H1 (cell line): ENCODE measurements around the gene UFD1. TPM values are rescaled to one million over a fixed set of nuclear protein-coding genes. Genes with fewer than 3 reads are reported as not detected.

Experiments used
- CTCF ChIA-PET: fragments of 300-600 bp; sonication (Branson Sonifier 250); formaldehyde crosslinking; loops from one replicate; lab custom pipeline; 2021; ENCODE audit not compliant: partially characterized antibody; lab: Charles Lee
- POLR2A ChIA-PET: fragments of 300-600 bp; sonication (Branson Sonifier 250); formaldehyde crosslinking; loops from one replicate; lab custom pipeline; 2021; ENCODE audit warnings: inconsistent platforms; ENCODE audit not compliant: partially characterized antibody; lab: Charles Lee
- DNase-seq, 2 experiments: peaks; one replicate each; pipeline versions ENCODE4 v3.0.0 to v3.0.0-alpha.2; 2010 to 2022; ENCODE audit warnings: low spot score in 2 of 2, low read depth in 1 of 2, mixed read lengths in 1 of 2
- FAIRE-seq: peaks from 2 replicates; lab custom pipeline; 2011; peaks lifted over from hg19 to GRCh38; lab: Jason Lieb, UNC
- H2AFZ ChIP-seq: 2 replicates; pipeline ENCODE4 v1.8.1; 2012; ENCODE audit warnings: low read length, inconsistent platforms
- H2AK5ac ChIP-seq: 2 replicates; pipeline ENCODE4 v1.6.1; 2013; ENCODE audit warnings: low read depth, low read length
- H2BK120ac ChIP-seq: replicated peaks from 2 replicates; pipeline ENCODE3; 2013; ENCODE audit warnings: low read depth, low read length, inconsistent platforms
- H2BK12ac ChIP-seq: 2 replicates; pipeline ENCODE4 v1.6.1; 2013; ENCODE audit warnings: low read depth, low read length
- H2BK15ac ChIP-seq: 2 replicates; pipeline ENCODE4 v1.6.1; 2013; ENCODE audit warnings: low read length
- H2BK20ac ChIP-seq: 2 replicates; pipeline ENCODE4 v1.6.1; 2013; ENCODE audit warnings: low read length
- H2BK5ac ChIP-seq: 2 replicates; pipeline ENCODE4 v1.6.1; 2013; ENCODE audit warnings: low read depth, low read length
- H3K14ac ChIP-seq: 2 replicates; pipeline ENCODE4 v1.6.1; 2013; ENCODE audit warnings: inconsistent platforms; ENCODE audit not compliant: insufficient read length
- H3K18ac ChIP-seq: 2 replicates; pipeline ENCODE4 v1.6.1; 2013; ENCODE audit warnings: low read length; ENCODE audit errors: extremely low read depth
- H3K23ac ChIP-seq: 2 replicates; pipeline ENCODE4 v1.6.1; 2013; ENCODE audit warnings: inconsistent platforms; ENCODE audit not compliant: insufficient read length
- H3K23me2 ChIP-seq: 2 replicates; pipeline ENCODE4 v1.6.1; 2013; ENCODE audit warnings: low read depth, low read length
- H3K27ac ChIP-seq: 2 replicates; pipeline ENCODE4 v1.6.1; 2011; ENCODE audit warnings: low read depth, low read length, inconsistent platforms
- H3K27me3 ChIP-seq, 4 experiments: replicated peaks in 1 of 4; 1 replicate in 1 of 4; 2 replicates in 3 of 4; pipeline versions ENCODE4 v1.6.1 to v1.8.1; 2011 to 2013; ENCODE audit warnings: low read length in 3 of 4, mild to moderate bottlenecking in 3 of 4, inconsistent platforms in 2 of 4, mixed read lengths in 2 of 4, moderate library complexity in 1 of 4; ENCODE audit not compliant: control insufficient read depth in 3 of 4, insufficient read depth in 3 of 4; ENCODE audit errors: extremely low read depth in 1 of 4
- H3K36me3 ChIP-seq, 4 experiments: 2 replicates each; pipeline versions ENCODE4 v1.6.1 to v1.8.1; 2011 to 2013; ENCODE audit warnings: mild to moderate bottlenecking in 4 of 4, low read length in 3 of 4, moderate library complexity in 2 of 4, control low read depth in 1 of 4, inconsistent platforms in 1 of 4; ENCODE audit not compliant: insufficient read depth in 4 of 4, control insufficient read depth in 2 of 4
- H3K4ac ChIP-seq: replicated peaks from 2 replicates; pipeline ENCODE3; 2013; ENCODE audit warnings: low read length, low read depth, mixed read lengths, inconsistent platforms; ENCODE audit not compliant: insufficient read length
- H3K4me1 ChIP-seq, 4 experiments: replicated peaks in 1 of 4; 1 replicate in 1 of 4; 2 replicates in 3 of 4; pipeline versions ENCODE4 v1.6.1 to v1.8.1; 2011 to 2013; ENCODE audit warnings: low read length in 3 of 4, inconsistent platforms in 2 of 4, mixed read lengths in 1 of 4; ENCODE audit not compliant: insufficient read depth in 4 of 4, control insufficient read depth in 3 of 4
- H3K4me2 ChIP-seq, 2 experiments: 2 replicates each; pipeline versions ENCODE4 v1.6.1 to v1.8.1; 2011 to 2013; ENCODE audit warnings: low read depth in 2 of 2, low read length in 2 of 2, control low read depth in 1 of 2, inconsistent platforms in 1 of 2, mild to moderate bottlenecking in 1 of 2; ENCODE audit not compliant: insufficient read depth in 1 of 2
- H3K4me3 ChIP-seq, 4 experiments: fragments of 200-600, 300-600 bp in 1 of 4; sonication (generic), shearing (Covaris generic), sonication (Bioruptor Twin) in 1 of 4; 2 replicates each; pipeline versions ENCODE4 v1.5.1 to v1.8.1; 2011 to 2016; ENCODE audit warnings: low read length in 4 of 4, low read depth in 3 of 4, control low read depth in 2 of 4, inconsistent platforms in 2 of 4, mild to moderate bottlenecking in 2 of 4, mixed read lengths in 1 of 4, moderate library complexity in 1 of 4; ENCODE audit not compliant: insufficient read depth in 2 of 4; ENCODE audit errors: extremely low read depth in 1 of 4
- H3K56ac ChIP-seq: replicated peaks from 2 replicates; pipeline ENCODE3; 2013; ENCODE audit warnings: low read depth, mild to moderate bottlenecking, mixed read lengths, low read length, inconsistent platforms; ENCODE audit not compliant: insufficient read length
- H3K79me1 ChIP-seq: 2 replicates; pipeline ENCODE4 v1.6.1; 2013; ENCODE audit warnings: low read depth, low read length, control low read depth
- H3K79me2 ChIP-seq, 2 experiments: 2 replicates each; pipeline versions ENCODE4 v1.6.1 to v1.8.1; 2012 to 2013; ENCODE audit warnings: low read length in 2 of 2, mild to moderate bottlenecking in 2 of 2, inconsistent platforms in 1 of 2; ENCODE audit not compliant: insufficient read depth in 2 of 2, control insufficient read depth in 1 of 2
- H3K9ac ChIP-seq, 4 experiments: replicated peaks in 1 of 4; 1 replicate in 1 of 4; 2 replicates in 3 of 4; pipeline versions ENCODE4 v1.6.1 to v1.8.1; 2011 to 2013; ENCODE audit warnings: low read depth in 3 of 4, low read length in 3 of 4, control low read depth in 2 of 4, mild to moderate bottlenecking in 2 of 4, moderate library complexity in 2 of 4, inconsistent platforms in 1 of 4; ENCODE audit errors: extremely low read depth in 1 of 4
- H3K9me3 ChIP-seq, 2 experiments: 2 replicates each; pipeline versions ENCODE4 v1.6.1 to v1.8.1; 2012 to 2013; ENCODE audit warnings: mild to moderate bottlenecking in 2 of 2, moderate library complexity in 2 of 2, control low read depth in 1 of 2, inconsistent platforms in 1 of 2, low read depth in 1 of 2, low read length in 1 of 2, mixed read lengths in 1 of 2; ENCODE audit not compliant: insufficient read depth in 2 of 2
- H4K20me1 ChIP-seq, 2 experiments: replicated peaks in 1 of 2; 2 replicates each; pipeline versions ENCODE3 to v1.8.1; 2011 to 2013; ENCODE audit warnings: inconsistent platforms in 2 of 2, low read length in 2 of 2, mild to moderate bottlenecking in 1 of 2; ENCODE audit not compliant: insufficient read depth in 2 of 2, control insufficient read depth in 1 of 2
- H4K5ac ChIP-seq: 2 replicates; pipeline ENCODE4 v1.6.1; 2013; ENCODE audit warnings: low read length, low read depth, mixed read lengths, inconsistent platforms; ENCODE audit not compliant: insufficient read length
- H4K8ac ChIP-seq: 2 replicates; pipeline ENCODE4 v1.8.0; 2013; ENCODE audit warnings: mild to moderate bottlenecking, moderate library complexity, low read length, inconsistent platforms; ENCODE audit not compliant: insufficient read depth; ENCODE audit errors: extremely low read depth
- H4K91ac ChIP-seq: replicated peaks from 2 replicates; pipeline ENCODE3; 2013; ENCODE audit warnings: low read length, mixed read lengths, inconsistent platforms; ENCODE audit not compliant: insufficient read length
- BCL11A ChIP-seq, 2 experiments: IDR thresholded peaks; one replicate each; pipeline ENCODE4 v1.6.1; 2011; ENCODE audit warnings: low read depth in 2 of 2, low read length in 2 of 2, mild to moderate bottlenecking in 2 of 2
- EGR1 ChIP-seq: IDR thresholded peaks from 2 replicates; pipeline ENCODE4 v1.6.1; 2011; ENCODE audit warnings: low read depth, low read length, borderline replicate concordance
- EP300 ChIP-seq, 2 experiments: IDR thresholded peaks; 1 replicate in 1 of 2; 2 replicates in 1 of 2; pipeline ENCODE4 v1.6.1; 2011 to 2012; ENCODE audit warnings: low read depth in 2 of 2, low read length in 2 of 2, mild to moderate bottlenecking in 2 of 2, borderline replicate concordance in 1 of 2, inconsistent platforms in 1 of 2, moderate library complexity in 1 of 2
- POLR2A ChIP-seq, 2 experiments: IDR thresholded peaks; 1 replicate in 1 of 2; 2 replicates in 1 of 2; pipeline ENCODE4 v1.6.1; 2011; ENCODE audit warnings: low read depth in 2 of 2, low read length in 2 of 2, mild to moderate bottlenecking in 2 of 2; ENCODE audit errors: control extremely low read depth in 1 of 2
- SAP30 ChIP-seq: fragments of 300-600 bp; sonication (generic); IDR thresholded peaks from 2 replicates; pipeline ENCODE4 v1.7.1; 2012; ENCODE audit warnings: low read length, moderate library complexity, mild to moderate bottlenecking, inconsistent platforms; ENCODE audit not compliant: insufficient read depth, insufficient replicate concordance
- TCF12 ChIP-seq: IDR thresholded peaks from 2 replicates; pipeline ENCODE4 v1.6.1; 2011; ENCODE audit warnings: low read depth, mild to moderate bottlenecking, low read length
- WGBS, 2 experiments: shearing (Covaris generic) in 1 of 2; methylation state at CpG; one replicate each; pipeline versions ENCODE4 v1.1.6 to v1.1.7; 2013 to 2015; ENCODE audit warnings: low lambda C conversion rate in 2 of 2, mixed read lengths in 2 of 2, inconsistent platforms in 1 of 2, low coverage in 1 of 2, missing lambda C conversion rate in 1 of 2; ENCODE audit not compliant: insufficient replicate concordance in 2 of 2, insufficient coverage in 1 of 2, insufficient read length in 1 of 2; ENCODE audit errors: extremely low coverage in 1 of 2, missing lambda C conversion rate in 1 of 2; 5-methylcytosine and 5-hydroxymethylcytosine counted together
- polyA plus RNA-seq, 7 experiments: library from polyadenylated mRNA; depleted of rRNA in 3 of 7; stranded (reverse) in 5 of 7; unstranded in 2 of 7; fragments of >200 nt in 5 of 7; fragments of 200-250 nt in 2 of 7; gene quantifications; 1 replicate in 5 of 7; 2 replicates in 1 of 7; 4 replicates in 1 of 7; pipeline versions ENCODE4 v1.2.1 to v1.2.3, GENCODE V29; 2011 to 2013; ENCODE audit warnings: missing spikeins in 2 of 7, mixed read lengths in 2 of 7
- total RNA-seq: library from RNA; stranded (reverse); fragmentation: NEBNext Ultra II Directional; extraction: Animal tissue kit (Norgen Biotek cat#: 25700); gene quantifications from 2 replicates; pipeline ENCODE4 v1.2.1, GENCODE V29; 2021
- TF ChIP-seq, protein P1 (sequence below): IDR thresholded peaks from 2 replicates; pipeline ENCODE4 v1.6.1; 2012; ENCODE audit warnings: inconsistent platforms
- TF ChIP-seq, protein P2 (sequence below): IDR thresholded peaks from 2 replicates; pipeline ENCODE4 v1.6.1; 2012; ENCODE audit warnings: low read length, inconsistent platforms

The UFD1 gene
- total and polyA plus RNA-seq, 2 of the 8 experiments (the other 6 are each of a cell fraction or from before 2014, with no cell fraction given): 74.6 to 116 TPM

DNA sequence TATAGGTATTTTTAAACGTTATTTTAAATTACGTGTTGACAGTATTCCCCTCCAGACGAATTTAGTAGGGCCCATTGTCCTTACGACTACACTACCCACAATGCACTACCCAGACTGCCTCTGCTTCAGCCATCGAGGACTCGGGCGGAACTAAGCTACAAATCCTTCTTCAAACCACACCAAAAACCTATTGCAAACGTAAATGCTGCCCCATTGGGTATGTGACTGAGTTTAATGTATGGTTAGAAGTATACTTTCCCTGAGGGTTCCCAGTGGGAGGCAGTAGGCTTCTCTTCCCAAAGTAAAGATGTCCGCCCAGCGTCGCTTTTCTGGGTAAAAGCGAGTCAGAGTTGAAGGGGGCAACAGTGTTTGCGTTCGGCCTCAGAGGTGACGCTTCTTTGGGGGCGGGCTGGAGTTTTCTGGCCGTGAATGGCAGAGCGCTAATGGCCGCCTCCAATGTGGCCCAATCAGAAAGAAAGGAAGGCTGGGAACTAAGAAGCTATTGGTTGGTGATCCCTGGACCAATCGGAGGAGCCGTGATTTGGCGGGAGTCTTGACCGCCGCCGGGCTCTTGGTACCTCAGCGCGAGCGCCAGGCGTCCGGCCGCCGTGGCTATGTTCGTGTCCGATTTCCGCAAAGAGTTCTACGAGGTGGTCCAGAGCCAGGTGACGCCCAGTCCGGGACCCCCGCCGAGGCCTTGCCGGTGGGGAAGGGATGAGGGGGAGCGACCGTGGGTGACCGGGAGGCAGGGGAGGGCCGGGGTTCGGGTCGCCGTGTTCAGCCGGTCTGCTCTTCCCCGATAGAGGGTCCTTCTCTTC lies 571 bp upstream of the UFD1 start, which contains the start of gene CDC45:
Gene CDC45, plus strand, starts transcription at position 566 of the 818 bp plus-strand sequence. Its CDS starts 49 bp downstream, at position 615.
- H3K27ac ChIP-seq: peak within 1 kb of the TSS; percentile 100
- no peak within 1 kb of the TSS for H2AK5ac ChIP-seq
- peaks cover 11 to 21% (median 14%) of the 10 kb centered on the region in 4 experiments for H3K36me3 ChIP-seq
- H2AFZ ChIP-seq: peak within 1 kb of the TSS; percentile 100
- no peak within 1 kb of the TSS for H3K14ac ChIP-seq
- peak within 1 kb of the TSS; percentile 87 to 99 (median 94) for H3K4me3 ChIP-seq
- 2% methylated on average over 48 of the region's 50 CpGs; no CpG with 5 or more reads in 1 of the 2 experiments for whole genome bisulfite sequencing, 2 experiments
- peaks cover 14% of the 10 kb centered on the region for H3K23me2 ChIP-seq
- peaks cover 0 to 11% of the 10 kb centered on the region in 2 experiments for H4K20me1 ChIP-seq
- H2BK5ac ChIP-seq: peak within 1 kb of the TSS; percentile 94
- H3K4me1 ChIP-seq: peaks cover 0 to 8% (median 1%) of the 10 kb centered on the region in 4 experiments; a peak in 2 of 7 replicates
- peak within 1 kb of the TSS; percentile 98 for H4K8ac ChIP-seq
- ChIA-PET POLR2A (interaction anchor here (0.6 to 3.7 kb wide), 36 partner anchors 9 to 369 kb away, joined by 3 to 33 read pairs (median 3); partner anchors contain the start of genes C22orf39, HIRA and MRPL40), CTCF (interaction anchor here (1.6 kb wide), 1 partner anchor 16 kb away, joined by 5 read pairs; no protein-coding TSS in a partner anchor)
- H3K4me2 ChIP-seq: peak within 1 kb of the TSS; percentile 61 to 99
- no peaks in the 10 kb centered on the region for H3K27me3 ChIP-seq
- H2BK120ac ChIP-seq: peak within 1 kb of the TSS; percentile 72
- peak within 1 kb of the TSS; percentile 89; the same call in 1 of the 2 replicates for H2BK15ac ChIP-seq
- H4K91ac ChIP-seq: peak within 1 kb of the TSS; percentile 38
- H2BK12ac ChIP-seq: peak within 1 kb of the TSS; percentile 94; the same call in 1 of the 2 replicates
- FAIRE-seq (peak; percentile 70), DNase-seq (peak; percentile 88)
- no peak within 1 kb of the TSS for H3K23ac ChIP-seq
- H3K79me2 ChIP-seq: peaks cover 3 to 48% of the 10 kb centered on the region in 2 experiments; a peak in 3 of 4 replicates
- H3K79me1 ChIP-seq: peaks cover 5% of the 10 kb centered on the region
- H3K4ac ChIP-seq: no peak within 1 kb of the TSS
- H4K5ac ChIP-seq: peak within 1 kb of the TSS; percentile 97
- peak within 1 kb of the TSS; percentile 66 for H3K56ac ChIP-seq
- H3K18ac ChIP-seq: peak within 1 kb of the TSS; percentile 99
- H3K9me3 ChIP-seq: no peaks in the 10 kb centered on the region
- H2BK20ac ChIP-seq: no peak within 1 kb of the TSS
- peak within 1 kb of the TSS; percentile 95 to 99 (median 97) for H3K9ac ChIP-seq
- TF ChIP-seq, protein P1, sequence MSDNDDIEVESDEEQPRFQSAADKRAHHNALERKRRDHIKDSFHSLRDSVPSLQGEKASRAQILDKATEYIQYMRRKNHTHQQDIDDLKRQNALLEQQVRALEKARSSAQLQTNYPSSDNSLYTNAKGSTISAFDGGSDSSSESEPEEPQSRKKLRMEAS: peak; percentile 81
- TF ChIP-seq SAP30: no peak
- no peak for TF ChIP-seq BCL11A (IDR thresholded peaks at IDR 0.05; ENCODE audit: low read depth in 2 of 2, low read length in 2 of 2)
- TF ChIP-seq EGR1: no peak
- peak; percentile 73 to 86 for TF ChIP-seq POLR2A (IDR thresholded peaks at IDR 0.05; ENCODE audit: control extremely low read depth in 1 of 2, low read depth in 2 of 2, low read length in 2 of 2)
- TF ChIP-seq TCF12: no peak
- TF ChIP-seq EP300 (IDR thresholded peaks at IDR 0.05; ENCODE audit: borderline replicate concordance in 1 of 2, low read depth in 2 of 2, low read length in 2 of 2): no peak
- TF ChIP-seq, protein P2, sequence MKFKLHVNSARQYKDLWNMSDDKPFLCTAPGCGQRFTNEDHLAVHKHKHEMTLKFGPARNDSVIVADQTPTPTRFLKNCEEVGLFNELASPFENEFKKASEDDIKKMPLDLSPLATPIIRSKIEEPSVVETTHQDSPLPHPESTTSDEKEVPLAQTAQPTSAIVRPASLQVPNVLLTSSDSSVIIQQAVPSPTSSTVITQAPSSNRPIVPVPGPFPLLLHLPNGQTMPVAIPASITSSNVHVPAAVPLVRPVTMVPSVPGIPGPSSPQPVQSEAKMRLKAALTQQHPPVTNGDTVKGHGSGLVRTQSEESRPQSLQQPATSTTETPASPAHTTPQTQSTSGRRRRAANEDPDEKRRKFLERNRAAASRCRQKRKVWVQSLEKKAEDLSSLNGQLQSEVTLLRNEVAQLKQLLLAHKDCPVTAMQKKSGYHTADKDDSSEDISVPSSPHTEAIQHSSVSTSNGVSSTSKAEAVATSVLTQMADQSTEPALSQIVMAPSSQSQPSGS: no peak; the same call in 1 of the 2 replicates
